Memory B cell (primary cell): Measurements from ENCODE around the gene PTPRK.

Experiments used
- ATAC-seq: fragments of 150-1000 bp; cut with Tn5 transposase; 2 replicates; pipeline ENCODE4 v1.10.0; 2021; ENCODE audit warnings: low read depth, mild to moderate bottlenecking, moderate library complexity
- DNase-seq, 2 donors: peaks; one replicate each; pipeline ENCODE4 v3.0.0; 2022; ENCODE audit warnings: low spot score in 2 of 2
- H3K27ac Mint-ChIP-seq: one replicate; pipeline ENCODE4 v1.8.0; 2022; ENCODE audit warnings: mild to moderate bottlenecking, moderate library complexity, mixed read lengths
- H3K27me3 Mint-ChIP-seq: one replicate; pipeline ENCODE4 v1.8.0; 2022; ENCODE audit warnings: mixed read lengths
- H3K36me3 Mint-ChIP-seq: one replicate; pipeline ENCODE4 v1.8.0; 2022; ENCODE audit warnings: mild to moderate bottlenecking, mixed read lengths
- H3K4me1 Mint-ChIP-seq: one replicate; pipeline ENCODE4 v1.8.0; 2022; ENCODE audit warnings: mixed read lengths
- H3K4me3 Mint-ChIP-seq: one replicate; pipeline ENCODE4 v1.8.0; 2022; ENCODE audit warnings: mild to moderate bottlenecking, moderate library complexity, mixed read lengths
- H3K9me3 Mint-ChIP-seq: one replicate; pipeline ENCODE4 v1.8.0; 2022; ENCODE audit warnings: mixed read lengths

PTPRK gene

DNA sequence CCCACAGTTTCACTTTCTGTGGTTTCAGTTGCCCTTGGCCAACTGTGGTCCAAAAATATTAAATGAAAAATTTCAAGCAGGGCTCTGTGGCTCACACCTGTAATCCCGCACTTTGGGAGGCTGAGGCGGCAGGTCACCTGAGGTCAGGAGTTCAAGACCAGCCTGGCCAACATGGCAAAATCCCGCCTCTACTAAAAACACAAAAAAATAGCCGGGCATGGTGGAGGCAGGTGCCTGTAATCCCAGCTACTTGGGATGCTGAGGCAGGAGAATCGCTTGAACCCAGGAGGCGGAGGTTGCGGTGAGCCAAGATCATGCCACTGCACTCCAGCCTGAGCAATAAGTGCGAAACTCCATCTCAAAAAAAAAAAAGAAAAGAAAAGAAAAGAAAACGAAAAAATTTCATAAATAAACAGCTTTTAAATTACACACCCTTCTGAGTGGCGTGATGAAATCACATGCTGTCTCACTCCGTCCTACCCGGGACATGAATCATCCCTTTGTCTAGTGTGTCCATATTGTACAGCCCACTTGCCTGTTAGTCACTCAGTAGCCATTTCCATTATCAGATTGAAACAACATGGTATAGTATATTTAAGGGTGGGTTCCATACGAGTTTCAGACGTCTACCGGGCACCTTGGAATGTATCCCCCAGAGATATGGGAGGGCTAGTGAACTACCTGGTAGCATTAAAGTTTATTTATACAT is 11.7 kb downstream of the PTPRK start:
- H3K27me3 Mint-ChIP-seq = no peaks in the 10 kb centered on the region
- no peak overlapping the region for H3K4me3 Mint-ChIP-seq
- no peak for DNase-seq
- no peaks in the 10 kb centered on the region for H3K9me3 Mint-ChIP-seq
- no peaks in the 10 kb centered on the region for H3K4me1 Mint-ChIP-seq
- no peak for ATAC-seq
- H3K36me3 Mint-ChIP-seq = no peaks in the 10 kb centered on the region
- no peak overlapping the region for H3K27ac Mint-ChIP-seq

DNA sequence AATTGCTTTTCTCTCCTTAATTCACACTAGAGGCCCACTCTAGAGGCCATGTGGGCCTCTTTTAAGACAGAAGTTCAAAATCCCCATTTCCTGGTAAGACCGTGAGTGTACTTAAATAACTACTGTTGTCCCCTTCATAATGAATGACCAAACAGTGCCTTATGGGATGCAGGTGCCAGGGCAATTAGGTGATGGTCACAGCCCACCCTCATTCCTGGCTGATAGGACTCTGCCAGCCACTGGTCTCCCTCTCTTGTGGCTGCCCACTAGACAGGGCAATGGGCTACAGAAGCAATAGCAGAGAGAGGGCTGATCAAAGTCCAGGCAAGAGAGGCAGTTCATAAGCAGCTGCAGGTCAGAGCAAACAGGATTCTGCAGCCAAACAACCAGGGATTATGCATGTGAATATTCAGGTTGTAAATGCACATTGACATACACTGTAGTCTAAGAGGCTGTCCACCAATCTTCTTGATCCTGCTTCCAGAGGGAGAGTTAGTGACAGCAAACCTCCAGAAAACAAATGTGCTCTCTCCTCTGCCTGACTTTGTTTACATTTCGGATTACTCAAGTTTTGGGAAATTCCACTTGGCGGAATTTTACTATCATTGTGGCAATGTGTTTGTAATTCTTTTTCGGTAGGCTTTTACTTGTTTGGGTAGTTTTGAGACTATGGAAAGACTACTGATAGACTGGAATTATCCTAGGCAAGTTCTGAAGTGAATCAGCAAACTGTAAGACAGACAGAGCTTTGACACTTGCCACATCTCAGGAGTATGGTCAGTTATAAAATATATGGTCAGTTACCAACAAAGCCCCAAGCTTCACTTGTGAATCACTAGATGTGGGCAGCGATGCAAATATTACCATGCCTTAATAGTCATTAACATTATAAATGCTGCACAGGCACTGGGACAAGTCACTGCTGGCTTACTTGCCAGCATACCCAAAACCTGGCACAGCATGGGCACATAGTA is 12.8 kb downstream of the PTPRK start:
- H3K27me3 Mint-ChIP-seq = no peaks in the 10 kb centered on the region
- no peaks in the 10 kb centered on the region for H3K9me3 Mint-ChIP-seq
- H3K4me3 Mint-ChIP-seq = no peak overlapping the region
- no peak overlapping the region for H3K27ac Mint-ChIP-seq
- no peak for DNase-seq
- H3K36me3 Mint-ChIP-seq = no peaks in the 10 kb centered on the region
- no peaks in the 10 kb centered on the region for H3K4me1 Mint-ChIP-seq
- ATAC-seq = no peak

DNA sequence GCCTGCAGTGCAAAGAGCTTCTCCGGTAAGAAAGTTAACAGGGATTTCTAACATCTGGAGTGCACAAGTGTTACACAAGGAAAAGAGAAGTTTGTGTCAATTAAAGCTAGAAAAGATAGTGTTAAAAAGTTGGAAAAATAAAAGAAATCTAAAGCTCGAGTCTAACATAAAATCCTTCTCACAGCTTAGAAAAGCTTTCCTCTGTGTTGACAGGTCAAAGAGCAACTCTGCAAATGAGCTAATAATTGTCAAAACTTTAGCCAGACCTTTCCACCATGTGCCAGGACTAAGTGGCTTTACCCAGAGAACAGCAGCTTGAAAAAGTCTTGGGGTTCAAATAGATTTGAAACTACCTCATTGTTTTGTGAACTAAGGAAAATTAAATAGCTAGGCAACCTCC is 14.8 kb downstream of the PTPRK start:
- H3K27me3 Mint-ChIP-seq = no peaks in the 10 kb centered on the region
- no peaks in the 10 kb centered on the region for H3K4me1 Mint-ChIP-seq
- DNase-seq = no peak
- no peaks in the 10 kb centered on the region for H3K9me3 Mint-ChIP-seq
- ATAC-seq = no peak
- no peaks in the 10 kb centered on the region for H3K36me3 Mint-ChIP-seq
- no peak overlapping the region for H3K4me3 Mint-ChIP-seq
- H3K27ac Mint-ChIP-seq = no peak overlapping the region

DNA sequence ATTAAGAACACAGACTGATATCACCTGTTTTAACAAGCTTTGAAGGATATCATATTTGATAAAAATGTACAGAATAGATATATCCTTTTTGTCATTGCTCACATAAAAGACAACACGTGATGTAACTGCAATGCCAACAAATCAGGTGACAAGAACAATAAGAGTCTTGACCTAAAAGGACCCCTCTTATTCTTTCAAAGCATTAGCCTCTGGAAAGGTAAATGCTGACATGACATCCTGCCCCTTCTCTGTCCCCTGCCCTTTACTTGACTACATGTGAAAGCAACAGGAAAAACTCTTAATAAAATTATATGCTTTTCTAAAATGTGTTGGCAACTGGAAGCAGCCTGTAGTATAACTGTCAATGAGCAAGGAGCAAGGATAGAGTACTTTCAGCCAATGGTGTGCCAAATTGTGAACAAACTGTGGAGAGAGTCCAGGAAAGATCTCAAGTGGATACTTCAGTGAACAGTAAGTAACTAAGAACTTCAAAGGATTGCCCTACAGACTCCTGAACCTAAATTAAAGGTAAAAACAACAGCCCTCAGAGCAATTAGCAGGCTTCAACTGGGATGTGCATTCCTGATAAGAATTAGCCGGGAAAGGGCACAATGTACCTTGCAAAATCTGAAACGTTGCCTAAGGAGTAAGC is 16.3 kb downstream of the PTPRK start:
- ATAC-seq (no peak), DNase-seq (no peak)
- H3K36me3 Mint-ChIP-seq = no peaks in the 10 kb centered on the region
- no peaks in the 10 kb centered on the region for H3K9me3 Mint-ChIP-seq
- no peak overlapping the region for H3K4me3 Mint-ChIP-seq
- no peaks in the 10 kb centered on the region for H3K4me1 Mint-ChIP-seq
- H3K27ac Mint-ChIP-seq = no peak overlapping the region
- no peaks in the 10 kb centered on the region for H3K27me3 Mint-ChIP-seq

DNA sequence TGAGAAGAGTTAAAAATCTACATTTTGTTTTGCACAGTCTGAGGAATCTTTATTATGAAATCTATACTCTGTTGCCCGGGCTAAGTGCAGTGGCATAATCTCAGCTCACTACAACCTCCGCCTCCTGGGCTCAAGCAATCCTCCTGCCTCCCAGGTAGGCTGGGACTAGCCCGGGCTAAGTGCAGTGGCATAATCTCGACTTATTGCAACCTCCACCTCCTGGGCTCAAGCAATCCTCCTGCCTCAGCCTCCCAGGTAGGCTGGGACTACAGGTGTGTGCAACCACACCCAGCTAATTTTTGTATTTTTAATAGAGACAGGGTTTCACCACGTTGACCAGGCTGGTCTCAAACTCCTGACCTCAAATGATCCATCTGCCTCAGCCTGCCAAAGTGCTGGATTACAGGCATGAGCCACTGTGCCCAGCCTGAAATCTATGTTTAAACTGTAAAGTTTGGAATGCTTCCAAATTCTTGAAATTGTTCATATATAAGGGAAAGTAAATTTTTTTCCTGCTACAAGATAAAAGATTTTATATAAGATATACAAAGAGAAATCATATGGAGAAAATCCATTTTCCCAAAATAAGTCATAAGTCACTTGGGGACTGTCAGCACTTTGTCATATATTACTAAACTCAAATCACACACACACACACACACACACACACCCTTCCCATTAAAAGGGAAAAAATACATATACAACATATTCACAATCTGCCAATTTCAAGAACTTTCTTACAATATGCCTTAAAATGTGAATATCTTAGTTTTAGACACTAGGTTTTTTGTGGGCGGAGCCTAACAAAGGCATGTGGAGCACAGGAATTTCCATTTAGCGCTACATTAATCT is 19.4 kb downstream of the PTPRK start:
- no peaks in the 10 kb centered on the region for H3K4me1 Mint-ChIP-seq
- H3K4me3 Mint-ChIP-seq = no peak overlapping the region
- H3K36me3 Mint-ChIP-seq = no peaks in the 10 kb centered on the region
- ATAC-seq (no peak), DNase-seq (no peak)
- H3K27ac Mint-ChIP-seq = no peak overlapping the region
- H3K9me3 Mint-ChIP-seq = no peaks in the 10 kb centered on the region
- H3K27me3 Mint-ChIP-seq = no peaks in the 10 kb centered on the region

DNA sequence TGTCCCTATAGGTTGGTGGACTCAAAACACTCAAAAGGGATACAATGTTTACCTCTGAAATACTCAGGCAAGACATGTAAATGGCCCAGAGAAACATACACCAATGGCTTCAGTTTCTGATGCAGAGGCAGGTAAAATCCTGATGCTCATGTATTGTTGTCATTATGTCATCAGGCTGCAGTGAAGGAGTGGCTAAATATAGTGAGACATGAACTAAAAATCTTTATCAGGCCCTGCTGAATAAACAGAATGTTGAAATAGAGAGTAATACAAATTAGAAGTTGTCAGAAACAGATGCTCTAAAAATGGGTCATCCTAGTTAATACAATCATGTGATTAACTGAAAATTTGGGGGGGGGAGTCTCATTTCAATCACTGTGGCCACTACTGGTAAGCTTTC is 20.4 kb downstream of the PTPRK start:
- DNase-seq (no peak), ATAC-seq (no peak)
- Mint-ChIP-seq H3K27me3 (no peaks in the 10 kb centered on the region), H3K36me3 (no peaks in the 10 kb centered on the region), H3K4me1 (no peaks in the 10 kb centered on the region), H3K9me3 (no peaks in the 10 kb centered on the region), H3K4me3 (no peak overlapping the region), H3K27ac (no peak overlapping the region)

DNA sequence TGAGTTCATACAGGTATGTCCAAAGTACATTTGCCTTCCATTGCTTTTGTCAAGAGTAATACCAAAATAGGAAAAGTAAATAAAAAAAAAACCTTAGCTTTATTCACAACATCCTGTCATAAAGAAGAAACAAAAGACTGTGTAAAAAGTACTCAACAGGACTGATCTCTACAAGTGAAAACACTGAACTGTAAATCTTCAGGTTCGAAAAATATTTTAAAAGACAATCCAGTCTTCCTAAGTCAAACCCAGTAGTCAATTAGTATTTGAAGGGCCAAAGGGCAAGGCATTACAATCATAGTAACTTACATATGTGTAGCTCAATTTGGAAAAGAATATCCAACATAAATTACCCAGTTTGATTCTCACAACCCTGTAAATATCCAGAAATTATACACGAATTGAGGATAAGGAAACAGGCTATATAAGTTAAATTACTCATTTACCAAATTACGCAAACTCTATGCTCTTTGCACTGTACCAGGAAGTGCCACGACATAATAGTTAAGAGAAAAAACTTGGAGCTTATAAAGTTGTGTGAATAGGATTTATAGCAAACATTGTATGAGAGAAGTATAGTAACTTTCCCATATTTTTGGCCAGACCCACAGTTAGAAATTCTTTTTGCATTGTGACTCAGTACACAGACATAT is 21.2 kb downstream of the PTPRK start:
- no peak for ATAC-seq
- Mint-ChIP-seq H3K36me3 (no peaks in the 10 kb centered on the region), H3K27ac (no peak overlapping the region), H3K4me1 (no peaks in the 10 kb centered on the region), H3K4me3 (no peak overlapping the region), H3K27me3 (no peaks in the 10 kb centered on the region), H3K9me3 (no peaks in the 10 kb centered on the region)
- no peak for DNase-seq

DNA sequence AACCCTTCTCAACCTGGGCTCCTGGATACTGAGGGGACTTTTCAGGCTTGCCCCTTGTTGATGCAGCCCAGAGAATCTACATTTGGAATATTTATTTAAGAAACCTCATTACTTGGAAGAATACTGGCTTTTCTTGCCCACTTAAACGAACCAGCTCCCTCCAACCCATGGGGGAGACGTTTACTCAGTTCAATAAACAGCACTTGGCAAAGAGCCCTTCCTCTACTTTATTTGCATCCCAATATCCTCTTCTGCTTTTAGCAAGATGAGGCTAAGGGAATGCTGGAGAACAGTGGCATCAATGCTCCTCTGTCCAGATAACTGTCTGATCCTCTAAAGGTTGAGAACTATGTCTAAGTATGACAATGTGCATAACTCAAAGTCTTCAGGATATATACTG is 22.2 kb downstream of the PTPRK start:
- H3K4me3 Mint-ChIP-seq = no peak overlapping the region
- H3K9me3 Mint-ChIP-seq = no peaks in the 10 kb centered on the region
- DNase-seq (no peak), ATAC-seq (no peak)
- peaks cover 3% of the 10 kb centered on the region for H3K4me1 Mint-ChIP-seq
- no peaks in the 10 kb centered on the region for H3K36me3 Mint-ChIP-seq
- H3K27ac Mint-ChIP-seq = no peak overlapping the region
- H3K27me3 Mint-ChIP-seq = peaks cover 2% of the 10 kb centered on the region

DNA sequence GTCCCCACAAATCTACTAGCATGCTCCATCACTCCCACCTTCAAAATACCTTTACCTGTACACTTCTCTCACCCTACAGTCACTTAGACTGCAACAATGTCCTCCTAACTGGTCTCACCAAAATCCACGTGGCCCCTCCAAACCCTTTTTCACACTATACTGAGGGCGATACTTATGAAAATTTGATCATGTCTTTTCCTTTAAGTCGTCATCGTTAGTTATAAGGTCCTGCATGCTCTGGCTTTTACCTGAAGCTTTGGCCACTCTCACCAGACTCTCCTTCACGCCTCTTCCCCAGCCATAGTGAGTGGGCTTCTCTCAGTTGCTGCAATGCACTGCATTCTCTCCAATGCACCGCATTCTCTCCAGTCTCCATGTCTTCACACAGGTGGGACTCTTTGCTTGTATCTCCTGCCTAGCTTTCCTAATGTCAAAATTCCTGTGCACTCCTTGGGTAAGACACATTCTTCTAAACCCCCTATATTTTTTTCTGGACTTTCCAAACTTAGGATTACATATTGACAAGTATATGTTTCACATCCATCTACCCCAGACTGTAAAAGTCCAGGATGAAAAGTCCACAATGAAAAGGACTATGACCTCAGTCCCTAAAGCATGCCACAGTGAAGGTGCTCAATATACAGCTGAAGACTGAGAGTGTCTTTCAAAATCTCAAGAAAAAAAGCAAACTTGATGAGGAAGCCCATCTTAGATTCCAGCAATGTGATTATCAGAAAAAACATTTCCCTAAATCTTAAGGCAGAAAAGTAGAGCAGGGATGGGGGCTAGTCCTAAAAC is 24.7 kb downstream of the PTPRK start:
- Mint-ChIP-seq H3K9me3 (no peaks in the 10 kb centered on the region), H3K4me1 (peaks cover 3% of the 10 kb centered on the region), H3K36me3 (no peaks in the 10 kb centered on the region)

DNA sequence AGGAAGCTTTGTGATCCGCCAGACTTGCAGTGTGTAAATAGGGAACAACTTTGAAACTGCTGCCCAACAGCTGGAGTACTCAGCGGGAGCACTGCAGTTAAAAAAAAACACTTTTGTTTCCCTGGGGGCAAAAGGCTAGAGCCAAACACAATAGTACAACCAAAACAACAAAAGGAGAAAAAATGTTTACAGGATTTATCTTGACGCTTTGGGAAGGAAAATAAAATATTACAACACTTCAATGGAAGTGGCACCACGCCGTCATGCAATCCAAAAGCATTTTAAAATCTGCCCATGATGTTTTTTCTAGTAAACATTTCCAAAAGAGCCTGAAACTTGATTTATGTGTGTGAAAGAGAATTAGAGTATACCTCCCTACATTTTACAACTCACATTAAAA is 26.0 kb downstream of the PTPRK start:
- DNase-seq (no peak), ATAC-seq (no peak)
- Mint-ChIP-seq H3K4me3 (no peak overlapping the region), H3K36me3 (no peaks in the 10 kb centered on the region), H3K27me3 (peaks cover 5% of the 10 kb centered on the region), H3K27ac (no peak overlapping the region), H3K4me1 (peaks cover 3% of the 10 kb centered on the region), H3K9me3 (no peaks in the 10 kb centered on the region)

More for the DNA sequence above, 24.7 kb downstream of the PTPRK start:
- DNase-seq = no peak
- Mint-ChIP-seq H3K27me3 (peaks cover 5% of the 10 kb centered on the region), H3K27ac (no peak overlapping the region), H3K4me3 (no peak overlapping the region)
- no peak for ATAC-seq

DNA sequence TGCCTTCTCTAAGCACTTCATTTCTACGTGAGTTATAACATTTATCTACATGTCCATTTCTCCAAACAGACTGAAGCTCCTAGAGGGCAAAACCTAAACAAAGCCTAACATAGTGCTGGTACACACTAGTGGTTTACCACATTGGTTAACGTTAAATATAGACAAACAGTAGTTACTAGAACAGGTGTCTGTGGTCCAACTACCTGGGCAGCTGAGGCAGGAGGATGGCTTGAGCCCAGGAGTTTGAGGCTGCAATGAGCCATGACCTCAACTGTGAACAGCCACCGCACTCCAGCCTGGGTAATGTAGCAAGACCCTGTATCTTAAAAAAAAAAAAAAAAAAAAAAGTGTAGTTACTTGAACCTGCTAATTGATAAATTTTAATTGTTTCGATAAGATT is 26.5 kb downstream of the PTPRK start:
- no peak for ATAC-seq
- peaks cover 3% of the 10 kb centered on the region for H3K4me1 Mint-ChIP-seq
- H3K4me3 Mint-ChIP-seq = no peak overlapping the region
- no peaks in the 10 kb centered on the region for H3K9me3 Mint-ChIP-seq
- H3K36me3 Mint-ChIP-seq = no peaks in the 10 kb centered on the region
- H3K27me3 Mint-ChIP-seq = peaks cover 5% of the 10 kb centered on the region
- H3K27ac Mint-ChIP-seq = no peak overlapping the region
- DNase-seq = no peak

DNA sequence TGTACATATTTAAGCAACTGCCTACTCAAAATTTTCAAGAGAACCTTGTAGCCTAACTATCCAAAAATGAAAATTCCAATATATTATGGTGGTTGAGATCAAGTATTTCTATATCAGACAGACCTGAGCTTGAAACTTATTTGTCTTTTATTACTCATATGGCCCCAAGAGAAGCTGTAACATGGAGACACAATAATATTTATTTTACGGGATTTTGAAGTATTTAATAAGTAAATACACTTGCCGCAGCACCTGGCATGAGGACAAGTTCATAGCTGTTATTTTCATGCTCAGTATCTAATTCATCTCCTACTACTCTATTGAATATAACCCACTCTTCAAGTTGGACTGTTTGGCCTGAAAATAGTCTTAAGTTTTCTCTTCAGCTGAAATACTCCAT is 28.0 kb downstream of the PTPRK start:
- no peak overlapping the region for H3K4me3 Mint-ChIP-seq
- no peaks in the 10 kb centered on the region for H3K36me3 Mint-ChIP-seq
- ATAC-seq (no peak), DNase-seq (no peak)
- no peak overlapping the region for H3K27ac Mint-ChIP-seq
- peaks cover 5% of the 10 kb centered on the region for H3K27me3 Mint-ChIP-seq
- H3K4me1 Mint-ChIP-seq = peaks cover 3% of the 10 kb centered on the region
- no peaks in the 10 kb centered on the region for H3K9me3 Mint-ChIP-seq
